Measurements from ENCODE around the gene CRABP2. TPM values are rescaled to one million over a fixed set of nuclear protein-coding genes. Genes with fewer than 3 reads are reported as not detected.

CRABP2 gene
- total RNA-seq, 1 donor from 2014 or later = 1.0 TPM

- H3K4me3 Mint-ChIP-seq (ENCODE audit: low read depth) = peak overlapping the region; percentile 94
- intact Hi-C loops (cut with micrococcal nuclease) = no loop called here
- no peaks in the 10 kb centered on the region for H3K9me3 Mint-ChIP-seq
- H3K27me3 Mint-ChIP-seq (ENCODE audit: low read depth) = no peaks in the 10 kb centered on the region
- H3K36me3 Mint-ChIP-seq (ENCODE audit: low read depth) = peaks cover 76% of the 10 kb centered on the region
- H3K4me1 Mint-ChIP-seq (ENCODE audit: low read depth) = peaks cover 41% of the 10 kb centered on the region
- no peak for DNase-seq (ENCODE audit: low spot score)
- H3K27ac Mint-ChIP-seq = peak overlapping the region; percentile 92
These were observed 41.6 kb upstream of the CRABP2 start for GRCh38 chr1:156746728-156747631.

GRCh38 chr1:156746406-156746727 is 41.0 kb upstream of the CRABP2 start:
- H3K4me3 Mint-ChIP-seq (ENCODE audit: low read depth) = peak overlapping the region; percentile 33
- peak overlapping the region; percentile 89 for H3K27ac Mint-ChIP-seq
- no peaks in the 10 kb centered on the region for H3K9me3 Mint-ChIP-seq
- peaks cover 77% of the 10 kb centered on the region for H3K36me3 Mint-ChIP-seq (ENCODE audit: low read depth)
- DNase-seq (ENCODE audit: low spot score) = no peak
- H3K4me1 Mint-ChIP-seq (ENCODE audit: low read depth) = peaks cover 44% of the 10 kb centered on the region
- no peaks in the 10 kb centered on the region for H3K27me3 Mint-ChIP-seq (ENCODE audit: low read depth)
- intact Hi-C loops (cut with micrococcal nuclease) = no loop called here

GRCh38 chr1:156745881-156746280 is 40.5 kb upstream of the CRABP2 start:
- intact Hi-C loops (cut with micrococcal nuclease) = no loop called here
- Mint-ChIP-seq H3K4me3 (ENCODE audit: low read depth) (no peak overlapping the region), H3K4me1 (ENCODE audit: low read depth) (peaks cover 46% of the 10 kb centered on the region)

GRCh38 chr1:156744786-156745419 is 39.5 kb upstream of the CRABP2 start:
- intact Hi-C loops (cut with micrococcal nuclease) = no loop called here
- H3K4me1 Mint-ChIP-seq (ENCODE audit: low read depth) = peaks cover 48% of the 10 kb centered on the region
- H3K36me3 Mint-ChIP-seq (ENCODE audit: low read depth) = peaks cover 79% of the 10 kb centered on the region

More at GRCh38 chr1:156745881-156746280, 40.5 kb upstream of the CRABP2 start:
- Mint-ChIP-seq H3K36me3 (ENCODE audit: low read depth) (peaks cover 80% of the 10 kb centered on the region), H3K27ac (peak overlapping the region; percentile 63), H3K27me3 (ENCODE audit: low read depth) (no peaks in the 10 kb centered on the region), H3K9me3 (no peaks in the 10 kb centered on the region)
- DNase-seq (ENCODE audit: low spot score) = no peak

GRCh38 chr1:156744344-156744743 is 39.0 kb upstream of the CRABP2 start:
- H3K36me3 Mint-ChIP-seq (ENCODE audit: low read depth) = peaks cover 75% of the 10 kb centered on the region
- peaks cover 44% of the 10 kb centered on the region for H3K4me1 Mint-ChIP-seq (ENCODE audit: low read depth)
- no peak overlapping the region for H3K4me3 Mint-ChIP-seq (ENCODE audit: low read depth)
- no peaks in the 10 kb centered on the region for H3K9me3 Mint-ChIP-seq
- H3K27me3 Mint-ChIP-seq (ENCODE audit: low read depth) = no peaks in the 10 kb centered on the region
- intact Hi-C loops (cut with micrococcal nuclease) = no loop called here
- H3K27ac Mint-ChIP-seq = no peak overlapping the region
- no peak for DNase-seq (ENCODE audit: low spot score)

More at GRCh38 chr1:156744786-156745419, 39.5 kb upstream of the CRABP2 start:
- no peak for DNase-seq (ENCODE audit: low spot score)
- H3K9me3 Mint-ChIP-seq = no peaks in the 10 kb centered on the region
- no peaks in the 10 kb centered on the region for H3K27me3 Mint-ChIP-seq (ENCODE audit: low read depth)
- no peak overlapping the region for H3K4me3 Mint-ChIP-seq (ENCODE audit: low read depth)
- H3K27ac Mint-ChIP-seq = peak overlapping the region; percentile 63

GRCh38 chr1:156743367-156744302 is 38.3 kb upstream of the CRABP2 start:
- Mint-ChIP-seq H3K27ac (no peak overlapping the region), H3K9me3 (no peaks in the 10 kb centered on the region), H3K36me3 (ENCODE audit: low read depth) (peaks cover 75% of the 10 kb centered on the region), H3K4me1 (ENCODE audit: low read depth) (peaks cover 44% of the 10 kb centered on the region), H3K27me3 (ENCODE audit: low read depth) (no peaks in the 10 kb centered on the region), H3K4me3 (ENCODE audit: low read depth) (no peak overlapping the region)
- DNase-seq (ENCODE audit: low spot score) = no peak
- intact Hi-C loops (cut with micrococcal nuclease) = no loop called here

- peaks cover 77% of the 10 kb centered on the region for H3K36me3 Mint-ChIP-seq (ENCODE audit: low read depth)
- no peaks in the 10 kb centered on the region for H3K9me3 Mint-ChIP-seq
These were observed 37.4 kb upstream of the CRABP2 start for GRCh38 chr1:156742801-156743200.

GRCh38 chr1:156742017-156742416 is 36.6 kb upstream of the CRABP2 start:
- Mint-ChIP-seq H3K9me3 (no peaks in the 10 kb centered on the region), H3K4me3 (ENCODE audit: low read depth) (peak overlapping the region; percentile 95), H3K36me3 (ENCODE audit: low read depth) (peaks cover 79% of the 10 kb centered on the region), H3K27ac (peak overlapping the region; percentile 92), H3K4me1 (ENCODE audit: low read depth) (peaks cover 32% of the 10 kb centered on the region), H3K27me3 (ENCODE audit: low read depth) (no peaks in the 10 kb centered on the region)
- DNase-seq (ENCODE audit: low spot score) = no peak
- intact Hi-C loops (cut with micrococcal nuclease) = no loop called here

More at GRCh38 chr1:156742801-156743200, 37.4 kb upstream of the CRABP2 start:
- intact Hi-C loops (cut with micrococcal nuclease) = no loop called here
- H3K4me3 Mint-ChIP-seq (ENCODE audit: low read depth) = no peak overlapping the region
- peak overlapping the region; percentile 92 for H3K27ac Mint-ChIP-seq
- no peaks in the 10 kb centered on the region for H3K27me3 Mint-ChIP-seq (ENCODE audit: low read depth)
- DNase-seq (ENCODE audit: low spot score) = no peak
- H3K4me1 Mint-ChIP-seq (ENCODE audit: low read depth) = peaks cover 38% of the 10 kb centered on the region

GRCh38 chr1:156741481-156741983 is 36.1 kb upstream of the CRABP2 start:
- no peak for DNase-seq (ENCODE audit: low spot score)
- Mint-ChIP-seq H3K4me1 (ENCODE audit: low read depth) (peaks cover 31% of the 10 kb centered on the region), H3K9me3 (no peaks in the 10 kb centered on the region), H3K27me3 (ENCODE audit: low read depth) (no peaks in the 10 kb centered on the region), H3K4me3 (ENCODE audit: low read depth) (peak overlapping the region; percentile 95), H3K27ac (peak overlapping the region; percentile 92), H3K36me3 (ENCODE audit: low read depth) (peaks cover 80% of the 10 kb centered on the region)
- intact Hi-C loops (cut with micrococcal nuclease) = loop anchor here (1.0 kb wide), 3 partner anchors 10 to 26 kb away; partner anchors contain the start of genes HDGF, ISG20L2, METTL25B and PRCC

GRCh38 chr1:156740741-156741480 is 35.5 kb upstream of the CRABP2 start, which contains the start of gene MRPL24:
TSS of gene MRPL24 (minus strand) at chr1:156741088. CDS start at chr1:156738704, 2,384 bp downstream.
- no peaks in the 10 kb centered on the region for H3K9me3 Mint-ChIP-seq
- peaks cover 28% of the 10 kb centered on the region for H3K4me1 Mint-ChIP-seq (ENCODE audit: low read depth)
- peak within 1 kb of the TSS; percentile 92 for H3K27ac Mint-ChIP-seq
- intact Hi-C loops (cut with micrococcal nuclease) = loop anchor here (1.0 kb wide), 3 partner anchors 10 to 26 kb away; partner anchors contain the start of genes HDGF, ISG20L2, METTL25B and PRCC
- peak; percentile 97 for DNase-seq (ENCODE audit: low spot score)
- H3K36me3 Mint-ChIP-seq (ENCODE audit: low read depth) = peaks cover 76% of the 10 kb centered on the region
- peak within 1 kb of the TSS; percentile 95 for H3K4me3 Mint-ChIP-seq (ENCODE audit: low read depth)
- H3K27me3 Mint-ChIP-seq (ENCODE audit: low read depth) = no peaks in the 10 kb centered on the region

- Mint-ChIP-seq H3K27ac (peak overlapping the region; percentile 92), H3K9me3 (no peaks in the 10 kb centered on the region), H3K36me3 (ENCODE audit: low read depth) (peaks cover 75% of the 10 kb centered on the region), H3K27me3 (ENCODE audit: low read depth) (no peaks in the 10 kb centered on the region), H3K4me3 (ENCODE audit: low read depth) (peak overlapping the region; percentile 95), H3K4me1 (ENCODE audit: low read depth) (peaks cover 22% of the 10 kb centered on the region)
- no peak for DNase-seq (ENCODE audit: low spot score)
- intact Hi-C loops (cut with micrococcal nuclease) = no loop called here
These were observed 34.9 kb upstream of the CRABP2 start for GRCh38 chr1:156740237-156740740.
